HFFc6 (cell line): ENCODE measurements around the gene PSG2. TPM values are rescaled to one million over a fixed set of nuclear protein-coding genes. Genes with fewer than 3 reads are reported as not detected.
"Not testable (repeated sequence)": the region's sequence is repeated elsewhere in the genome, so short reads cannot be mapped to it uniquely, and the experiment has no call there.

ENCODE experiments used
- DNase-seq: peaks from one replicate; pipeline ENCODE4 v3.0.0-alpha.2; 2018
- H3K27ac Mint-ChIP-seq: 2 replicates; pipeline ENCODE4 v1.8.0; 2020; ENCODE audit warnings: mild to moderate bottlenecking, mixed read lengths
- H3K27me3 Mint-ChIP-seq: 2 replicates; pipeline ENCODE4 v1.8.0; 2021; ENCODE audit warnings: mild to moderate bottlenecking, moderate library complexity, mixed read lengths; ENCODE audit not compliant: insufficient read depth
- H3K36me3 Mint-ChIP-seq: 2 replicates; pipeline ENCODE4 v1.8.0; 2021; ENCODE audit warnings: low read depth, mixed read lengths
- H3K4me1 Mint-ChIP-seq: 2 replicates; pipeline ENCODE4 v1.8.0; 2020; ENCODE audit warnings: low read depth, mixed read lengths
- H3K4me3 Mint-ChIP-seq: 2 replicates; pipeline ENCODE4 v1.8.0; 2020; ENCODE audit warnings: mild to moderate bottlenecking, moderate library complexity, mixed read lengths
- H3K9me3 Mint-ChIP-seq: 2 replicates; pipeline ENCODE4 v1.8.0; 2020; ENCODE audit warnings: mild to moderate bottlenecking, mixed read lengths
- total RNA-seq, 6 experiments: library from RNA; stranded (reverse); fragmentation: NEBNext Ultra II Directional; extraction: Animal tissue kit (Norgen Biotek cat#: 25700); gene quantifications; 2 replicates in 1 of 6; 3 replicates in 5 of 6; pipeline ENCODE4 v1.2.3, GENCODE V29; 2021
- TF ChIP-seq, protein P1 (sequence below): fragments of 200-600 bp; sonication (generic); IDR thresholded peaks from 2 replicates; pipeline ENCODE4 v1.5.0; 2021; ENCODE audit warnings: antibody characterized with exemption, mild to moderate bottlenecking

PSG2 gene
- total RNA-seq, 6 experiments from 2014 or later: 1.7 to 4.0 (median 2.9) TPM

DNA sequence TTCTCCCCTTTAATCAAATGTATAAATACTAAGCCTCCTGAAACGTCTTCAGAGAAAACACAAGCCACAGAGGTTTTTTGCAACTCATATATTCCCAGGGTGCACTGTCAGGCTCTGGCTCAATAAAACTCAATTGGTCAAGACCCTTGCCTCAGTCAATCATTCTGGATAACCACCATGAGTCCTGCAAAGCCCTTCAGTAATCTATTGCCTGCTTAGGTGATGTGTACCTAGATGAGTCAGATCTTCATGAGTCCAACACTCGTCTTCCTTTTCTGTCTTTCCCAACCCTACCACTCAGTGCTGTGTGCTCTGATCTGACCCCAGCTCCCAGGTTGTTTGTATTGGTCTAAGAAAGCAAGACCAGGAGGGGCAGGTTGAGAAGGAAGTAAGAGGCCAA, 24.1 kb downstream of the PSG2 start:
- not testable (repeated sequence) for H3K4me3 Mint-ChIP-seq, DNase-seq, H3K27me3 Mint-ChIP-seq
- H3K36me3 Mint-ChIP-seq: peaks cover 47% of the 10 kb centered on the region
- peaks cover 61% of the 10 kb centered on the region for H3K4me1 Mint-ChIP-seq
- H3K27ac Mint-ChIP-seq: peak overlapping the region; percentile 62; the same call in 1 of the 2 replicates
- H3K9me3 Mint-ChIP-seq: peaks cover 38% of the 10 kb centered on the region

DNA sequence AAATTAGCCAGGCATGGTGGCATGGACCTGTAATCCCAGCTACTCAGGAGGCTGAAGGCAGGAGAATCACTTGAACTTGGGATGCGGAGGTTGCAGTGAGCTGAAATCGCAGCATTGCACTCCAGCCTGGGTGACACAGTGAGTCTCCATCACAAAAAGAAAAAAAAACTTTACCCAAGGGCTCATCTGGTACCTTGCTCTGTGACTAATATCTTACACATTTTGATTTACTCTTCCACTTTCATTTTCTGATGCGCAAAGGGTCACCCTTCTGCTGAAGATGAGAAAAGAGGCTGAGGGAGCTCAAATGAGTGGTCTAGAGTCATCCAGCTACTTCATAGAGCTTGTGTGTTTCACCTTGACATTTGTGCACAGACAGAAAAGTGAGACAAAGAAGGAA, 34.5 kb downstream of the PSG2 start:
- H3K36me3 Mint-ChIP-seq, H3K4me3 Mint-ChIP-seq, H3K27me3 Mint-ChIP-seq, H3K9me3 Mint-ChIP-seq, DNase-seq, H3K27ac Mint-ChIP-seq: not testable (repeated sequence)
- H3K4me1 Mint-ChIP-seq: peaks cover 21% of the 10 kb centered on the region

DNA sequence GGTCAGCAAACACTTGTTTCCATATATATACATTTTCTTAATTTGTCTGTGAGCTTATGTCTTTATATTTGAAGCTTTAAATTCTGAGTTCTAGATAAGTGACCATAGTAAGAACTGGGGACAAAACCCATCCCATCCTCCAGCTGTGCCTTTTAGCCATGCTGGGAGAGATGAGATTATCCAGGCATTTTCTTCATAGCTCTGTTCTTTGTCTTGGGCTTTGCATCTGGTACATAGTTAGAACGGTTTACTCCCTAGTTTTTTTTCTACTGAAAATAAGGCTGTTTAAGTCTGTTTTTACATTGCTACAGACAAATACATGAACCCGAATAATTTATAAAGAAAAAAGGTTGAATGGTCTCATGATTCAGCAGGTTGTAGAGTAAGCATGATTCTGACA, 35.9 kb downstream of the PSG2 start:
- not testable (repeated sequence) for H3K4me3 Mint-ChIP-seq, H3K27ac Mint-ChIP-seq, H3K27me3 Mint-ChIP-seq, H3K9me3 Mint-ChIP-seq, DNase-seq, H3K36me3 Mint-ChIP-seq
- H3K4me1 Mint-ChIP-seq: peaks cover 33% of the 10 kb centered on the region

DNA sequence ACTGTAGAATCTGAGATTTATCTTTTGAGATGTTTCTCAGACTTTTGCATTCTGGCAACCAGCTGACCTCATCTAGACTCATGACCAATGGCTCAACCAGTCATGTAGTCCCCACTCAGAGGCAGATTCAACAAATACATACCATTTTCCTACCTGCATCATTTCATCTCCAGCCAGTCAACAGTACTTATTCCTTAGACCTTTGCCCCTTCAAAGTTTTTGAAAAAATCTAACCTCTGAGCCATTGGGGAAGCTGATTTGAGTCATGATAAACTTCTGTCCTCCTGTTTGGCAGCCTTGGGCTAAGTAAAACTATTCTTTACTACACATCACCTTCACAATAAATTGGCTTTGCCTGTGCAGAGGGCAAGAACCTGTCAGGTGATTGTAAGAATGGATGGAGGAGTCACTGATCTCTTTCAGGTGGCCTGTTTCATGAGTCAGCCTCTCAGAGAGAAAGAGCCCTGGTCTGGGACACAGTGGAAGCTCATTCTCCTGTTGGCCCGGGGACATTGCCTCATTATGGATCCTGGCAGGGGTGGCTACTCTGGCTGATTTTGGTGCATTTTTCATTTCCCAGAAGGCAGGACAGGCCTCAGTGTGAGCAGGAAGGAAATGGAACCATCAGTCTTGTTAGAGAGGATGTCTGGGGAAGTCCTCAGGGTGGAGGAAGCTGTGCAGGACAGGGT, 38.9 kb downstream of the PSG2 start:
- DNase-seq, H3K27ac Mint-ChIP-seq, H3K4me3 Mint-ChIP-seq, H3K9me3 Mint-ChIP-seq, H3K36me3 Mint-ChIP-seq, H3K27me3 Mint-ChIP-seq: not testable (repeated sequence)
- peaks cover 33% of the 10 kb centered on the region for H3K4me1 Mint-ChIP-seq

DNA sequence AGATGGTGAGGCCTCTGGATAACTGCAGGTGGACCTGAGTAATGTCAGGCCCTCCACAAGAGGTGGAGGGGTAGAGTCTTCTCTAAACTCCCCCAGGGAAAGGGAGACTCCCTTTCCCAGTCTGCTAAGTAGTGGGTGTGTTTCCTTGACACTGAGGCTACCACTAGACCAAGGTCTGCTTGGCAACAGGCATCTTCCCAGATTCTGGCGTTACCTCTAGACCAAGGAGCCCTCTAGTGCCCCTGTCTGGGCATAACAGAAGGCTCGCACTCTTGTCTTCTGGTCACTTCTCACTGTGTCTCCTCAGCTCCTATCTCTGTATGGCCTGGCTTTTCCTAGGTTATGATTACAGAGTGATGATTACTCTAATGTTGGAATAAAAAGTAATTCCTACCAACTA, 50.9 kb downstream of the PSG2 start:
- H3K27me3 Mint-ChIP-seq, H3K9me3 Mint-ChIP-seq, H3K4me3 Mint-ChIP-seq: not testable (repeated sequence)
- H3K4me1 Mint-ChIP-seq: peaks cover 73% of the 10 kb centered on the region
- H3K27ac Mint-ChIP-seq: 0 out of 2 replicates have a peak overlapping the region, but pooled peaks have one; percentile 52
- peak; percentile 66 for DNase-seq
- peaks cover 25% of the 10 kb centered on the region for H3K36me3 Mint-ChIP-seq
- TF ChIP-seq, protein P1, sequence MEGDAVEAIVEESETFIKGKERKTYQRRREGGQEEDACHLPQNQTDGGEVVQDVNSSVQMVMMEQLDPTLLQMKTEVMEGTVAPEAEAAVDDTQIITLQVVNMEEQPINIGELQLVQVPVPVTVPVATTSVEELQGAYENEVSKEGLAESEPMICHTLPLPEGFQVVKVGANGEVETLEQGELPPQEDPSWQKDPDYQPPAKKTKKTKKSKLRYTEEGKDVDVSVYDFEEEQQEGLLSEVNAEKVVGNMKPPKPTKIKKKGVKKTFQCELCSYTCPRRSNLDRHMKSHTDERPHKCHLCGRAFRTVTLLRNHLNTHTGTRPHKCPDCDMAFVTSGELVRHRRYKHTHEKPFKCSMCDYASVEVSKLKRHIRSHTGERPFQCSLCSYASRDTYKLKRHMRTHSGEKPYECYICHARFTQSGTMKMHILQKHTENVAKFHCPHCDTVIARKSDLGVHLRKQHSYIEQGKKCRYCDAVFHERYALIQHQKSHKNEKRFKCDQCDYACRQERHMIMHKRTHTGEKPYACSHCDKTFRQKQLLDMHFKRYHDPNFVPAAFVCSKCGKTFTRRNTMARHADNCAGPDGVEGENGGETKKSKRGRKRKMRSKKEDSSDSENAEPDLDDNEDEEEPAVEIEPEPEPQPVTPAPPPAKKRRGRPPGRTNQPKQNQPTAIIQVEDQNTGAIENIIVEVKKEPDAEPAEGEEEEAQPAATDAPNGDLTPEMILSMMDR: peak; percentile 79

DNA sequence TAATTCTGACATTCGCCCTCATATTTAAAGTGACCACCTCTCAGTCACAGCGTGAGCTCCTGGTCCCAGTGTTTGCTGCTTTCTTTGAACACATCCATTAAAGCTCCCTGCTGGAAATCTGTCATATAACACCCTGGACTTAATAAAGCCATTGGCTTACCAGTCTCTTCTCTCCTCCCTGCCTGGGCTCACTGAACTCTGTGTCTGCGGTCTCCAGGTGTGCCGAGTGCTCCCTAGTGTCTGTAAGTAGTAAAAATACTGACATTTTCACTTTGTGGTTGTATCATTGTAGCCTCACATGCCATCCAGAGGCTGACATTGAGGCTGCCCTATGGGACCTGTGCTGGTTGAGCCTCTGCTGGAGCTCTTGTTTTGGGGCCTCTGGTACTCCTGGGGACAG, 53.6 kb downstream of the PSG2 start:
- Mint-ChIP-seq H3K4me1 (peaks cover 85% of the 10 kb centered on the region), H3K27me3 (no peaks in the 10 kb centered on the region; the same call in 1 of the 2 replicates), H3K9me3 (peaks cover 7% of the 10 kb centered on the region), H3K27ac (peak overlapping the region; percentile 70), H3K36me3 (peaks cover 22% of the 10 kb centered on the region), H3K4me3 (no peak overlapping the region)
- no peak for DNase-seq
- TF ChIP-seq, protein P1: no peak

DNA sequence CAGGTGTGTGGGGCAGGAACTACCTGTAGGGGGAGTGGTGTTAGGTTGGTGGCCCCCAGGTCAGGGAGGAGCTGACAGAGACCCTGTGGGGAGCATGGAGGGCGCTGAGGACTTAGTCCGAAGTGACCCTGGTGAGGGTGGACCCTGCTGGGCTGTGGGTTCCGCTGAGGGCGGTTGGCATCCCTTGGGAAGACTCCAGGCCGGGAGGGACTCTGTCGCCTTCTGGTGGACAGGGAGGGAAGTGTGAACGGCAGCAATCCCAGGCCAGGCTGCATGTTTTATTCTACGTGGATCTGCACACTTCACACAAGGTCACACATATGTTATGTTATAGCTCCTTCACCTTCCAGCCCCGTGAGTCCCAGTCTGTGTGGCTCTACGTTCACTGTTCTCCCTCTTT, 54.5 kb downstream of the PSG2 start:
- DNase-seq, H3K27me3 Mint-ChIP-seq, H3K4me3 Mint-ChIP-seq, H3K9me3 Mint-ChIP-seq: not testable (repeated sequence)
- Mint-ChIP-seq H3K36me3 (peaks cover 22% of the 10 kb centered on the region), H3K27ac (peak overlapping the region; percentile 45), H3K4me1 (peaks cover 88% of the 10 kb centered on the region)
- TF ChIP-seq, protein P1: peak; percentile 50

DNA sequence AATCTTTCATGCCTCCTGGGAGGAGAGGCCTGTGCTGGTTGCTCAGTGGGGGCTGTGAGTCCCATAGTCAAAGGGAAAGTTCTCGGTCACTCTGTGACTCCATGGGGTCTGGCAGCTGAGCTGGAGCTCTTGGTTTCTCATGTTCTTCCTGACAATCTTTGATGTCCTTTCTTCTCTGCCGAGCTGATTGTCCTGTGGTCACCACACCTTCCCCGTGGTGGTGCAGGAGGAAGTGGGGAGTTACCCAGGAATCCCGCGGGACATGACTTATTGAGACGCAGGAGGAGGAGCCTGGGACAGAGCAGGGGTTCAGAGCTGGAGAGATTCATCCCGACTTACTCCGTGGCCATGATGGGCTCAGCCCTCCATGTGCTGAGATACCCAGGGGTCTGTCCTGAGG, 55.4 kb downstream of the PSG2 start:
- H3K4me3 Mint-ChIP-seq, H3K9me3 Mint-ChIP-seq, DNase-seq, H3K27me3 Mint-ChIP-seq: not testable (repeated sequence)
- Mint-ChIP-seq H3K36me3 (peaks cover 22% of the 10 kb centered on the region), H3K4me1 (peaks cover 91% of the 10 kb centered on the region), H3K27ac (peak overlapping the region; percentile 57)

DNA sequence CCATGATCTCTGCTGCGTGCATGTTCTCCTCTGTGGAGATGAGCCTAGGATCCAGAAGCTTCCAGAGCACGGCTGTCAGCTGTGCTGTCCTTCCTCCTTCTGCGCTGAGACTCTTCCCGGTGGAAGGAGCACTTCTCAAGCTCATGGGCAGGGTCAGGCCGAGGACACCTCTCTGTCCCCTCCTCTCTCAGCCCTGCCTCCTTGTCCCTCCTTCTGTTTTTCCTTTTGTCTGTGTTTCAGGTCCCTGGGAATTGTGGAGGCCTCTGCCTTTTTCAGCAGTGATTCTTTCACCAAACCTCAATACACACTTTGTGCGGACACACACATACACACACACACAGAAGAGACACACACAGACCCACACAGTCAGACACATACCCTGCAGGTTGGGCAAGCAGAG, 56.1 kb downstream of the PSG2 start, which contains the start of gene PSG11:
PSG11 (minus strand) TSS at position 101 of the 400 bp plus-strand sequence; CDS start at position 4, 97 bp downstream.
- H3K4me3 Mint-ChIP-seq, H3K9me3 Mint-ChIP-seq, DNase-seq, H3K27me3 Mint-ChIP-seq: not testable (repeated sequence)
- Mint-ChIP-seq H3K4me1 (peaks cover 91% of the 10 kb centered on the region), H3K27ac (peak within 1 kb of the TSS; percentile 96), H3K36me3 (peaks cover 22% of the 10 kb centered on the region)

DNA sequence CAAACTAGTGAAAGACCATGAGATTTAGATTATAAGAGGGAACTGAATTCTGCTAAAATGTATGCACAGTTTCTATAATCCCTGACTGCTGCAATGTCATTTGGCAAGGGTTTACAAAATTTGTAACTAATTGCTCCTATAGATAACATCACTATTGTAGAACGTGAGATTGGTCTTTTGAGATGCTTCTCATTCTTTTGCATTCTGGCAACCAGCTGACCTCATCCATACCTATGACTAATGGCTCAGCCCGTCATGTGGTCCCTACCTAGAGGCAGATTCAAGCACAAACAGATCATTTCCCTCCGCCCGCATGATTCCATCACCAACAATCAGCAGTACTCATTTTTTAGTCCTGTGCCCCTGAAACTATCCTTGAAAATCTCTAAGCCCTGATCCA, 60.4 kb downstream of the PSG2 start:
- H3K4me1 Mint-ChIP-seq: peaks cover 90% of the 10 kb centered on the region
- peak overlapping the region; percentile 27 for H3K4me3 Mint-ChIP-seq
- peak; percentile 98 for DNase-seq
- H3K27ac Mint-ChIP-seq: peak overlapping the region; percentile 96
- H3K36me3 Mint-ChIP-seq, H3K9me3 Mint-ChIP-seq, H3K27me3 Mint-ChIP-seq: not testable (repeated sequence)

DNA sequence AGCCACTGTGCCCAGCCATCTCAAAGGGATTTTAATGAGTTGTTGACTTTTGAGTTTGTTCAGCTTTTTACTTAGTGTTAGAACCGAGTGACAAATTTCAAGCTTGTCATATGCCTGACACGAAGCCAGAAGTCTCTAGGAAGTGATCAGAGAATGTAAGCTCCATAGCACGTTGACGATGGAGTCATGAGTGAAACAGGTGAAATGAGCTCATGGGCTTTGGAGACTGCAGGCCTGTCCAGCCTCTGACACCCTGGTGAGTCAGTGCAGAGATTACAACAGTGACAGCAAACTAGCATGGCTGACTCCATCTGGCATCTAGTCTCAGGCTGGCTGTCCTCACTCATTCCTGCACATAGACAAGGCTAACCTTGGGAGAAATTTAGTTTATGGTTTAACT, 60.9 kb downstream of the PSG2 start:
- Mint-ChIP-seq H3K4me3 (peak overlapping the region; percentile 70), H3K4me1 (peaks cover 87% of the 10 kb centered on the region), H3K27ac (peak overlapping the region; percentile 96)
- not testable (repeated sequence) for H3K36me3 Mint-ChIP-seq, H3K27me3 Mint-ChIP-seq, H3K9me3 Mint-ChIP-seq
- DNase-seq: peak; percentile 94
